Mucosa of descending colon (tissue), 3 donors: ENCODE results near the gene ATF2. TPM values are rescaled to one million over a fixed set of nuclear protein-coding genes. Genes with fewer than 3 reads are reported as not detected.
A peak's percentile ranks its signal among the peaks of the same experiment; 100 is the strongest.

ENCODE experiments used
- ATAC-seq: fragments of 200-7000 bp; cut with Tn5 transposase; one replicate; pipeline ENCODE4 v1.9.1; 2020; ENCODE audit warnings: mild to moderate bottlenecking, moderate library complexity
- DNase-seq, 3 donors: peaks; one replicate each; pipeline ENCODE4 v3.0.0-alpha.2; 2020
- H3K36me3 ChIP-seq: fragments of 200-600 bp; one replicate; pipeline ENCODE4 v1.8.0; 2021; ENCODE audit warnings: low read depth, mild to moderate bottlenecking
- H3K4me1 ChIP-seq: fragments of 200-600 bp; one replicate; pipeline ENCODE4 v1.8.0; 2021; ENCODE audit warnings: low read depth, mild to moderate bottlenecking
- H3K4me3 ChIP-seq: fragments of 200-600 bp; one replicate; pipeline ENCODE4 v1.8.0; 2021; ENCODE audit warnings: mild to moderate bottlenecking
- H3K9me3 ChIP-seq: fragments of 200-600 bp; one replicate; pipeline ENCODE4 v1.8.0; 2021; ENCODE audit warnings: mild to moderate bottlenecking
- CTCF ChIP-seq: fragments of 200-600 bp; IDR thresholded peaks from one replicate; pipeline ENCODE4 v1.8.0; 2022; ENCODE audit warnings: antibody characterized with exemption, mild to moderate bottlenecking
- intact Hi-C, 2 donors: fragments of 100-400 bp; cut with DNase I in 1 of 2; cut with micrococcal nuclease in 1 of 2; formaldehyde crosslinking; loops; one replicate each; pipeline versions ENCODE4 v1.11.0 to v1.11.1; 2022; cut with DNase I, micrococcal nuclease
- total RNA-seq, 3 donors: library from RNA; stranded (reverse); fragmentation: NEBNext Ultra II Directional in 2 of 3; extraction: Animal tissue kit (Norgen Biotek cat#: 25700) in 2 of 3; gene quantifications; one replicate each; pipeline versions ENCODE4 v1.2.1 to v1.2.4, GENCODE V29; 2021 to 2023
- donor health status: DM: no; HTN: no; CAD: no; lungs with moderate emphysema.
- donor health status: DM: no; HTN: no; CAD: no.
- donor health status: DM: no; HTN: yes; CAD: no.

Gene ATF2
- total RNA-seq, 3 donors from 2014 or later, result 43.3 to 50.3 (median 44.7) TPM

DNA sequence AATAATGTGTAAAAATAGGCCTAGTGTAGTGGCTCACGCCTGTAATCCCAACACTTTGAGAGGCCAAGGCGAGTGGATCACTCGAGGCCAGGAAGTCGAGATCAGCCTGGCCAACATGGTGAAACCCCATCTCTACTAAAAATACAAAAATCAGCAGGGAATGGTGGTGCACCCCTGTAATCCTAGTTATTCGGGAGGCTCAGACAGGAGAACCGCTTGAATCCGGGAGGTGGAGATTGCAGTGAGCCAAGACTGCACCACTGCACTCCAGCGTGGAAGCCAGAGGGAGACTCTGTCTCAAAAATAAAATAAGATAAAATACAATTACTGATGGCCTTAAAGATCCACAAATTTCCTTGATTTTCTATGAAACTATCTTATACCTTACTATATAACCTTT, 3.8 kb downstream of the ATF2 start:
- TF ChIP-seq CTCF, result no peak
- peaks cover 4% of the 10 kb centered on the region for H3K36me3 ChIP-seq
- peaks cover 14% of the 10 kb centered on the region for H3K4me1 ChIP-seq
- no peak for ATAC-seq
- no peak overlapping the region for H3K4me3 ChIP-seq
- no peaks in the 10 kb centered on the region for H3K9me3 ChIP-seq
- intact Hi-C loops, result no loop called here
- DNase-seq, result no peak

- Histone ChIP-seq H3K9me3 (no peaks in the 10 kb centered on the region), H3K36me3 (no peaks in the 10 kb centered on the region), H3K4me3 (no peak overlapping the region), H3K4me1 (peaks cover 8% of the 10 kb centered on the region)
- no peak for ATAC-seq
- intact Hi-C loops, result no loop called here
- DNase-seq, result no peak
- TF ChIP-seq CTCF, result no peak
These were observed 9.1 kb downstream of the ATF2 start for GRCh38 chr2:175158894-175159293.

DNA sequence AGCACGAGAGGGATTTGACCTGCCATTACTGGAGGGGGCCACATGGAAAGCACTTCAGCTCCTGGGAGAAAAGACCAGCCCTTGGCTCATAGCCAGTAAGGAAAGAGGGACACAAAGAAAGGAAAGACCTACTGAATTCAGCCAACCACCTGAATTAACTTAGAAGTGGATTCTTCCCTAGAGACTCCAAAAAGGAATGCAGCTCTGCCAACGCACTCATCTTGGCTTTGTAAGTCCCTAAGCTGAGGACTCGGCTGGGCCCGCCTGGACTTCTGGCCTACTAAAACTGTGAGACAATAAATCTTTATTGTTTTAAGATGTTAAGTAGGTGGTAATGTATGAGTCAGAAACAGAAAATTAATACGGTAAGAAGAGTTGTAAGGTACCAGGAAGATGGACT, 11.5 kb downstream of the ATF2 start:
- no peaks in the 10 kb centered on the region for H3K36me3 ChIP-seq
- peak; percentile 64 to 76 (median 69) for DNase-seq
- no peaks in the 10 kb centered on the region for H3K9me3 ChIP-seq
- no peak overlapping the region for H3K4me3 ChIP-seq
- no peak for TF ChIP-seq CTCF
- peak; percentile 98 for ATAC-seq
- intact Hi-C loops, result no loop called here
- peaks cover 15% of the 10 kb centered on the region for H3K4me1 ChIP-seq

DNA sequence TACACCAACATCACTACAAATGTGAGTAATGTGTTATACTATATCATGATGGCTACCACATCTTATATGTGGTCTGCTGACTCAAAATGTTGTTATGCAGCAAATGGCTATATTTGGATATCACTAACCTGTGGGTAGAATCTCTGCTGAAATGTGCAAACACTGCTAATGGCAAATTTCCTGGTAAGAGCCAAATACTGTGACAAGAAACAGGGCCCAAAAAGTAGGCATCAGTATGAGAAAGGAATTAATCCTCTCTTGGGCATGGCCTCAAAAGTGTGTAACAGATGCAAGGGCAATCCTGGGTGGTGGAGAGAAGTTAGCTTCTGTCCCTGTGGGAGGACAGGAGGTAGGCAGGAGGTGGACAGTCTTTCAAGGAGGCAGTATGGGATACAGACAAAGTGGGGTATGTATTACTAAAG, 13.3 kb downstream of the ATF2 start:
- DNase-seq (no peak), ATAC-seq (no peak)
- H3K4me3 ChIP-seq, result no peak overlapping the region
- no peak for TF ChIP-seq CTCF
- peaks cover 15% of the 10 kb centered on the region for H3K4me1 ChIP-seq
- H3K36me3 ChIP-seq, result no peaks in the 10 kb centered on the region
- intact Hi-C loops, result no loop called here
- no peaks in the 10 kb centered on the region for H3K9me3 ChIP-seq

DNA sequence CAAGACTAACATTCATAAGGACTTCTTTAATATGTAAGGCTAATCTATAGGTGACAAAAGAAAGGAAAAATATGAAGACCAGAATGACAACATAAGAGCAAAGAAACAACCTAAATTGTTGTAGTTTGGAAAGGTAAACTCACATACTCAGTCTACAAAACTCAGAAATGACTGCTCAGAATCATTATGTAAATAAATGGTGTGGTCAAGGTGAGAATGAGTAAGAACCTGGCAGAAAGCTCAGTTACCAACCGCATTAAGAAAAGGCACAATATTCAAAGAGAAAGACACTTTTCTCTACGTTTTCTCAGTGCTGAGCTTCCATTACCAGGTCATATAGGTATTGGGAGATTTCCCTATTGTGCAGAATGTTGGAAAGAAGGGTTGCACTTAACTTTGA, 15.8 kb downstream of the ATF2 start:
- DNase-seq (no peak), ATAC-seq (no peak)
- no peak for TF ChIP-seq CTCF
- Histone ChIP-seq H3K4me3 (no peak overlapping the region), H3K4me1 (peaks cover 12% of the 10 kb centered on the region), H3K36me3 (no peaks in the 10 kb centered on the region), H3K9me3 (no peaks in the 10 kb centered on the region)
- intact Hi-C loops, result no loop called here

GRCh38 chr2:175151791-175152190, 16.2 kb downstream of the ATF2 start:
- ATAC-seq (no peak), DNase-seq (no peak)
- TF ChIP-seq CTCF, result no peak
- intact Hi-C loops, result no loop called here
- peaks cover 7% of the 10 kb centered on the region for H3K4me1 ChIP-seq
- no peaks in the 10 kb centered on the region for H3K36me3 ChIP-seq
- no peak overlapping the region for H3K4me3 ChIP-seq
- no peaks in the 10 kb centered on the region for H3K9me3 ChIP-seq
